ENCODE data around the gene ADCY9. TPM values are rescaled to one million over a fixed set of nuclear protein-coding genes. Genes with fewer than 3 reads are reported as not detected.

ADCY9 gene
- total and polyA plus RNA-seq, 2 donors from 2014 or later, result 6.8 to 23.7 TPM

GRCh38 chr16:4110680-4111079 is 5.6 kb downstream of the ADCY9 start:
- Histone ChIP-seq H3K27me3 (ENCODE audit: control insufficient read depth, insufficient read depth, low read length) (no peaks in the 10 kb centered on the region), H3K36me3 (ENCODE audit: control insufficient read depth in 2 of 3, insufficient read depth in 3 of 3, low read length in 3 of 3) (peaks cover 0 to 4% (median 0%) of the 10 kb centered on the region in 3 donors), H3K27ac (ENCODE audit: low read depth in 2 of 2, low read length in 2 of 2) (no peak overlapping the region), H3K4me3 (ENCODE audit: low read length in 3 of 3) (no peak overlapping the region), H3K4me1 (ENCODE audit: control insufficient read depth in 2 of 3, insufficient read depth in 2 of 3, low read depth in 1 of 3, low read length in 3 of 3) (peaks cover 0 to 38% (median 3%) of the 10 kb centered on the region in 3 donors), H3K9me3 (ENCODE audit: control insufficient read depth in 2 of 3, insufficient read depth in 1 of 3, low read length in 3 of 3) (no peaks in the 10 kb centered on the region), H3K9ac (ENCODE audit: low read length in 3 of 3) (no peak overlapping the region)
- FAIRE-seq (no peak), DNase-seq (peak in 1 of 5 donors; percentile 31)
- no peak for TF ChIP-seq CTCF (IDR thresholded peaks at IDR 0.05; ENCODE audit: borderline replicate concordance, extremely low read depth, insufficient read depth)
- intact Hi-C loops (cut with DNase I), result no loop called here

DNA sequence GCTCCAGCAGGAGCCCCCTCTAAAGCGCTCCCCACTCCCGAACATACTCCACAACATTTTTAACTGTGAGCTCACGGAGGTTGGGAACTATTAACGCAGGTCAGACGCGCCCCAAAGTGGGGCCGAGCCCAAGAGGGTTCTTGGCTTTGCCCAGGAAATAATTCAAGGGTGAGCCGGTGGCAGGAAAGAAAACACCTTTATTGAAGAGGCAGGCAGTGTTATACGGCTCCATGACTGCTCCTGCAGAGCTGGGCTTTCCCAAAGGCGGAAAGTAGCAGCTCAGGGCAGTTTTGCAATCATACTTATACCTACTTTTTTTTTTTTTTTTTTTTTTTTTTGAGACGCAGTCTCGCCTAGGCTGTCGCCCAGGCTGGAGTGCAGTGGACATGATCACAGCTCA is 6.2 kb downstream of the ADCY9 start:
- H3K27ac ChIP-seq (ENCODE audit: low read depth in 2 of 2, low read length in 2 of 2), result no peak overlapping the region
- FAIRE-seq (no peak), DNase-seq (peak in 1 of 5 donors; percentile 10)
- H3K9ac ChIP-seq (ENCODE audit: low read length in 3 of 3), result no peak overlapping the region
- no peaks in the 10 kb centered on the region for H3K27me3 ChIP-seq (ENCODE audit: control insufficient read depth, insufficient read depth, low read length)
- no peak overlapping the region for H3K4me3 ChIP-seq (ENCODE audit: low read length in 3 of 3)
- no peaks in the 10 kb centered on the region for H3K9me3 ChIP-seq (ENCODE audit: control insufficient read depth in 2 of 3, insufficient read depth in 1 of 3, low read length in 3 of 3)
- intact Hi-C loops (cut with DNase I), result no loop called here
- peaks cover 0 to 37% (median 3%) of the 10 kb centered on the region in 3 donors for H3K4me1 ChIP-seq (ENCODE audit: control insufficient read depth in 2 of 3, insufficient read depth in 2 of 3, low read depth in 1 of 3, low read length in 3 of 3)
- H3K36me3 ChIP-seq (ENCODE audit: control insufficient read depth in 2 of 3, insufficient read depth in 3 of 3, low read length in 3 of 3), result peaks cover 0 to 4% (median 0%) of the 10 kb centered on the region in 3 donors
- no peak for TF ChIP-seq CTCF (IDR thresholded peaks at IDR 0.05; ENCODE audit: borderline replicate concordance, extremely low read depth, insufficient read depth)

GRCh38 chr16:4109250-4109736 is 6.9 kb downstream of the ADCY9 start:
- Histone ChIP-seq H3K27me3 (ENCODE audit: control insufficient read depth, insufficient read depth, low read length) (no peaks in the 10 kb centered on the region), H3K4me3 (ENCODE audit: low read length in 3 of 3) (no peak overlapping the region), H3K9me3 (ENCODE audit: control insufficient read depth in 2 of 3, insufficient read depth in 1 of 3, low read length in 3 of 3) (no peaks in the 10 kb centered on the region), H3K27ac (ENCODE audit: low read depth in 2 of 2, low read length in 2 of 2) (no peak overlapping the region), H3K4me1 (ENCODE audit: control insufficient read depth in 2 of 3, insufficient read depth in 2 of 3, low read depth in 1 of 3, low read length in 3 of 3) (peaks cover 0 to 29% (median 3%) of the 10 kb centered on the region in 3 donors), H3K9ac (ENCODE audit: low read length in 3 of 3) (no peak overlapping the region), H3K36me3 (ENCODE audit: control insufficient read depth in 2 of 3, insufficient read depth in 3 of 3, low read length in 3 of 3) (peaks cover 0 to 4% (median 0%) of the 10 kb centered on the region in 3 donors)
- no peak for TF ChIP-seq CTCF (IDR thresholded peaks at IDR 0.05; ENCODE audit: borderline replicate concordance, extremely low read depth, insufficient read depth)
- intact Hi-C loops (cut with DNase I), result no loop called here
- DNase-seq, result peak in 1 of 5 donors; percentile 21
- FAIRE-seq, result no peak

GRCh38 chr16:4106516-4106915 is 9.7 kb downstream of the ADCY9 start:
- FAIRE-seq, result no peak
- H3K9me3 ChIP-seq (ENCODE audit: control insufficient read depth in 2 of 3, insufficient read depth in 1 of 3, low read length in 3 of 3), result no peaks in the 10 kb centered on the region
- intact Hi-C loops (cut with DNase I), result no loop called here

More at GRCh38 chr16:4106516-4106915, 9.7 kb downstream of the ADCY9 start:
- H3K9ac ChIP-seq (ENCODE audit: low read length in 3 of 3), result no peak overlapping the region
- H3K27ac ChIP-seq (ENCODE audit: low read depth in 2 of 2, low read length in 2 of 2), result no peak overlapping the region
- no peak overlapping the region for H3K4me3 ChIP-seq (ENCODE audit: low read length in 3 of 3)
- no peak for TF ChIP-seq CTCF (IDR thresholded peaks at IDR 0.05; ENCODE audit: borderline replicate concordance, extremely low read depth, insufficient read depth)
- DNase-seq, result no peak
- no peaks in the 10 kb centered on the region for H3K27me3 ChIP-seq (ENCODE audit: control insufficient read depth, insufficient read depth, low read length)
- peaks cover 0 to 4% (median 4%) of the 10 kb centered on the region in 3 donors for H3K36me3 ChIP-seq (ENCODE audit: control insufficient read depth in 2 of 3, insufficient read depth in 3 of 3, low read length in 3 of 3)
- peaks cover 0 to 16% (median 0%) of the 10 kb centered on the region in 3 donors for H3K4me1 ChIP-seq (ENCODE audit: control insufficient read depth in 2 of 3, insufficient read depth in 2 of 3, low read depth in 1 of 3, low read length in 3 of 3)

Measured in kidney (tissue), 14 donors.